IPS-NIHi7 (cell line): ENCODE results near the gene POTEF.
"Not testable (repeated sequence)": the region's sequence is repeated elsewhere in the genome, so short reads cannot be mapped to it uniquely, and the experiment has no call there.

Source experiments
- DNase-seq: peaks from one replicate; pipeline ENCODE4 v3.0.0; 2012; ENCODE audit warnings: mixed read lengths; ENCODE audit errors: extremely low spot score

POTEF gene

DNA sequence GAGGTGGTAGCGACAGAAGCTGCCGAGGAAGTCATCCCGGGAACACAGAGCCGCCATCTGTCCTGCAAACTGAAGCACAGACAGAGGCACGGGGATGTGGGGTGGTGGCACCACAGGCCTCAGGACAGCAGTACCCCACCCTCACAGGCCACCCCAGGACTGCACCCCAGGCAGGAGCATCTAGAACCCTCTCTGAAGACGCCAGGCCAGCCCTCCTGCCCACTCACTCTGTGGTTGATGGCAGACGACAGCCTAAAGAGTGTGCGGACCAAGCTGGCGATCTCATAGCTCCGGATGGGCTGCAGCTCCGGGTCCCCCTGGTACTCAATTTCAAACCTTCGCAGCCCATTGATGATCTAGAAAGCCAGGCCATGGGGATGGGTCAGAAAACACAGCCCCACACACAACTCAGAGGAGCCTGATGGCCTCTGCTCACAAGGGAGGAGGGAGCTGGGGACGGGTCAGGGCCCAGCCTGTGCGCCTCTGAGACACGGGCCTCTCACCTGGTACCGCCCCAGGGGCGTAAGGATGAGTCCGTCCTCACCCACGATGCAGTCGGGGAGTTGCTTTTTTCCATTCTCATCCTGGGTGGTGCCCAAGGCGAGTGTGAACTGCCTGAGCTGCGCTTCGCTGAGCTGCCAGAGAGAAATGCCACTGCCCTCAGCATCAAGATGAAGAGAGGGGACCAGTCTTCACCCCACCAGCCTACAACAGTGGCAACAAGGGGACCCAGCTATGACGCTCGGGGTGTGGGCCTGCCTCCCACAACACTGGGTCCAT lies 24.0 kb upstream of the POTEF start:
- DNase-seq: no peak

DNA sequence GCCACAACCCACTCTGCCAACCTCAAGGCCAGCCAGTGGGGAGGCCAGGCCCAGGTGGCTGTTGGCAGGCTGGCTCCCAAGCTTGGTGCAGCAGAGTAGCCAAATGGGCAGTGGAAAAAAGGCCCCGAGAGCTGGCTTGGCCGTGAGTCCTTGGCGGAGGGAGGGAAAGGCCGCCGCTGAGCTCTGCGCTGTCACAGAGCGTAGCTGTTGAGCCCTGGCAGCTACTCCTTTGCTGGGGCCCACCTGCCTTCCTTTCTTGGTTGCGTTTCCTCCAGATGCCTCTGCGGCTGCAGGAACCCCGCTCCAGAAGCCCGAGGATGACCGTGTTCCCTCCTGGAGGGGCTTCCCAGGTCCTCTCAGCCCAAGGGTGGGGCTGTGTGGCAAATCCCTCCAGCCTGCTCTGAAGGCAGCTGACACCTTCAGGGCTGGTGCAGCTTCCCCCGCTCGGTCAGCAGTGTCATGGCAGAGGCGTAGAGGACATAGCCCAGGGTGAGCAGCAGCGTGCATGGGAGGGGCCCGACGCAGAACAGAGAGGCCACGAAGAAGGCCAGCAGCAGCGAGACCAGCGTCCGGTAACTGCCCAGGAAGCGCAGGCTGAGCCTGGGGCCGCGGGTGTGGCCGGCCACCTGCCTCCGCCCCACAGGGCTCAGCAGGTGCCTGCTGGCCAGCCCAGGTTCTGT lies 23.3 kb upstream of the POTEF start:
- not testable (repeated sequence) for DNase-seq

DNA sequence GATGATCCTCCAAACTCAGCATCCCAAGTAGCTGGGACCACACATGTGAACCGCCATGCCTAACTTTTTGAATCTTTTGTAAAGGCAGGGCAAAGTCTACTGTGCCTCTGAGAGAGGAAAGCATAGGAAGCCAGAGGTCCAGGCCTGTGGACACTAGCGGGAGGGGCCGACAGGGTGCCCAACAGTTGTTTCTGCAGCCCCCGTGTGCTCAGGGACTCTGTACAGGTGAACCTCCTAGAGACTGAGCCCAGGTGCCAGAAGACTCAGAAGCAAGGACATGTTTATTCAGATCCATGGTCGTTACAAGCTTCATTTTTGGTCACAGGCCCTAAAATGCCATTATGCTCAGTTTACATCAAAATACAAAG lies 22.1 kb upstream of the POTEF start:
- DNase-seq: not testable (repeated sequence)

DNA sequence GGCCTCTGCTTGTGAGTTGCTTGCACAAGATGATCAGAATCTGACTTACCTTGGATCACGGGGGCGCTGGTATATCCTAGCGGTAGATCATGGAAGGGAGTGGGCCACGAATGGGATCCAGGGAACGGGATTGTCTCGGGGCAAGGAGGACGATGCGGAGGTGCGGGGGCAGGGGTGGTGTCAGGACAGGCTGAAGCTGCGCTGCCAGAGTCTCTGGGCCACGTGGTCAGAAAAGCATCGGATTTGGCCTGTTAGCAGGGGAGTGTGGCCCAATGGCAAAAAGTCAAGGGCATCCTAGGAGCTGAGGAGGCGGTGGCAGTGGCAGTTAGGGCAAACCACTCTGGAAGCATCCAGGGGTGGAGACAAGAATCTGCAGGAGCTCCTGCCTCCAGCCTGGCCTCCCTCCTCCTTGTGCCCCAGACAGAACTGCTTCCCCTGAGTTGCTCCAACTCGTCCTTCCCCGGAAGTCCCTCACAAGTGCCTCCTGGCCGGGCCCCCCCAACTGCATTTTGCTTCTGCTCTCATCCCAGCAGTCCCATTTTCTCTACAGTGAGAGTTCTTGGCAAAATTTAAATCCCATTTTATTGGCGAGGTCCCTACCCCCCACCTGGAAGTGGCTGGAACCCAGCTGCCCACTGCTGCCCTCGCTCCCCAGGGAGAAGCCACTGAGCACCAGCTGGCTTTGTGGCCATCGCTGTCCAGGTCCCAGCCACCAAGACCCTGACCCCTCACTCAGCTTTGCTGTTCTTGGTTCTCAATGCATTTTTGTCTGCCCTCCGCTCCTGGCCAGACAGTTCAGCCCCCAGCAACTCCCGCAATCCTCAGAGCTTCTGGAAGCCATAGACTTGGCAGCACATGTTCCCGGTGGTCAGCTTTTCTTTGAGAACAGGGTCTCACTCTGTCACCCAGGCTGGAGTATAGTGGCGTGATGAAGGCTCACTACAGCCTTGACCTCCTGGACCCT lies 21.4 kb upstream of the POTEF start:
- DNase-seq: no peak

DNA sequence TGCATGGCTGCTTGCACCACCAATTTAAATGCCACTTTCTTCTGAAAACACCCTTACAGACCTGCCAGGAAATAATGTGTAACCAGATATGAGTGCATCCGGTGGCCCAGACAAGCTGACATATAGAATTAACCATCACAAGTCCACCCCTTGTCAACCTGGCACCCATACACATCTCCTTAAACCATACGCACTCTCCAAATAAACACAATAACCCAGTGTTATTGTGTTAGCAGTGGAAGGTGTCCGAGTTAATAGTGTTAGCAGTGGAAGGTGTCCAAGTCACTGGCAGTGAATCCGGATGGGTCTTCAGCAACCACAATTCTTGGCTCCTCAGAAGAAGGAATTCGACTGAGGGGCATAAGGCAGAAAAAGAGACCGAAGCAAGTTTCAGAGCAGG lies 19.5 kb upstream of the POTEF start:
- DNase-seq: not testable (repeated sequence)

DNA sequence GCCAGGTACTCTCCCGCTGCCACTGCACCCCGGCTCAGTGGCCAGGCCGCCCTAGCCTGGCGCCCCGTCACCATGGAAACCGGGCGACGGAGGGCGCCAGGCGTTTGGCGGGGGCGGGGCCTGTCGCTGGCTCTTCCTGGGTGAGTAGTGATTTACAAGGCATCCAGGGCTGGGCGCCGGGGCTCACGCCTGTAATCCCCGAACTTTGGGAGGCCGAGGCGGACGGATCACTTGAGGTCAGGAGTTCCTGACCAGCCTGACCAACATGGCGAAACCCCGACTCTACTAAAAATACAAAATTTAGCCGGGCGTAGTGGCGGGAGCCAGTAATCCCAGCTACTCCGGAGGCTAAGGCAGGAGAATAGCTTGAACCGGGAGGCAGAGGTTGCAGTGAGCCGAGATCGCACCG lies 16.0 kb upstream of the POTEF start, which contains the start of gene CCDC74B:
Gene CCDC74B, minus strand, starts transcription at position 107 of the 409 bp plus-strand sequence. CDS start 116 bp downstream, outside the sequence.
- not testable (repeated sequence) for DNase-seq

DNA sequence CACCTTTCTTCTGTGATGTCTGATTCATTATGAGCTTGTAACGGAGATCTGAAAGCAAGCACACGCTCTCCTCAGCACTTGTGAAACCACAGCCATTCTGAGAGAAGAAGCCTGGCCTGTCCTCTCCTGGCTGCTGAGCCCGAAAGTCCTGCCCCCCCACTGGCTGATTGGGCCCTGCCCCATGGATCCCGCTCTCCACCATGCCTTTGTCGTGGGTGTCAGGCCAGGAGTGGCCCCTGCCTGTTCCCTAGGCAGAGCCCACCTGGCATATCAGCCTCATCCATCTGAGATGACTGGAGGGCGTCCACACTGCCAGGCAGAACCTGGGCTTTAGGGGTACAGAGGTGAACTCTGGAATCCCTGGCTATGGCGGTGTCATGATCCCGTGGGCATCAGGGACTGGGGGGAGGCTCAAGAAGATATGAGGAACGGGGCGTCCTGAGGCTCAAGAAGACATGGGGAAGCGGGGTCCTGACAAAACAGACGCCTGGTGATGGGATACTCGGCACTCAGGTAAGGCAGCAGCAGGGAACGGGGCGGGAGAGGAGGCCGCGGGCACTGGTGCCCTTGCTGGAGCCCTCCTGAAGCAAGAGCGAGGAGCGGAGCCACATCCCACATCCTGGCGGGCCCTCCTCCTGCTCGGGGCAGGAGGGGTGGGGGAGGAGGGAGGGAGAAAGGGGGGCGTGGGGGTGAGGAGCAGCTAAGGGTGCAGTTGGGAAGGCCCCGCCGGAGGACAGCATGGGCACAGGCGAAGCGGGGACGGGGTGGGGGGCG lies 14.4 kb upstream of the POTEF start:
- not testable (repeated sequence) for DNase-seq

DNA sequence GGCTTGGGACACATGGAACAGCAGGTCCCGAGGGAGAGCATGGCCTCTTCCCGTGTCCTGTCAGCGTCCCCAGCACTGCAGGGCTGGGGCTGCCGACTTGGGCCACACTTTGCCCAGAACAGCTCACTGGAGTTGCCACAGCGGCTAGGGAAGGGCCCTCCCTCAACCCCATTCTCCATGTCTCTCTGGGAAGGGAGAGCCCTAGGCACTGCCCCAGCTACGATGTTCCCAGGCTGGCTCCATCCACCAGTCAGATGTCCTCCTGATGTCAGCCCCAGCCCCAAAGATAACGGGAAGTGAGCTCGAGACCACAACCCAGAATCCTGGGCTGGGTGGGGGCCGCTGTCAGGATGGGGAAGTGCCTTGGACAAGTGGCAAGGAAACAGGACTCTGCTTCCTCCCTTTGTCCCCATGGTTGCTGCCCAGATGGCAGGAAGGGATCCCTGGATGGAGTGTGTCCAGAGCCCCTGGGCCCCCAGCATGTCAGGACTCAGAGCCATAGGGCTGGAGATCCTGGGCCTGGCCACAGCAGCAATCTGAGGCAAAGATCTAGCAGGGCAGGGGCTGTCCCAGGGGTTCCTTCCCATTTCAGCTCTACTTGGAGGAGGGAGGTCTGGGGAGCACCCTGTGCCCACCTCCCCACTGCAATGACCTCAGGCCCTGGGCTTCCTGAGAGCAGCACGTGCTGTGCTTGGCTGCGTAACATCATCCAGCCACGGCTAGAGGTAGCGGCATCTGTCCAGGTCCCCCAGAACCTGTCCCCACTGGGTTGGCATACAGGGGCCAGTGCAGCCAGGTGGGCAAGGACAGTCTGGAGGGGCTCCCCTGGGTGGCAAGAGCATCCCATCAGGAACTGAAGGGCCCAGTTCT lies 13.6 kb upstream of the POTEF start:
- DNase-seq: not testable (repeated sequence)

DNA sequence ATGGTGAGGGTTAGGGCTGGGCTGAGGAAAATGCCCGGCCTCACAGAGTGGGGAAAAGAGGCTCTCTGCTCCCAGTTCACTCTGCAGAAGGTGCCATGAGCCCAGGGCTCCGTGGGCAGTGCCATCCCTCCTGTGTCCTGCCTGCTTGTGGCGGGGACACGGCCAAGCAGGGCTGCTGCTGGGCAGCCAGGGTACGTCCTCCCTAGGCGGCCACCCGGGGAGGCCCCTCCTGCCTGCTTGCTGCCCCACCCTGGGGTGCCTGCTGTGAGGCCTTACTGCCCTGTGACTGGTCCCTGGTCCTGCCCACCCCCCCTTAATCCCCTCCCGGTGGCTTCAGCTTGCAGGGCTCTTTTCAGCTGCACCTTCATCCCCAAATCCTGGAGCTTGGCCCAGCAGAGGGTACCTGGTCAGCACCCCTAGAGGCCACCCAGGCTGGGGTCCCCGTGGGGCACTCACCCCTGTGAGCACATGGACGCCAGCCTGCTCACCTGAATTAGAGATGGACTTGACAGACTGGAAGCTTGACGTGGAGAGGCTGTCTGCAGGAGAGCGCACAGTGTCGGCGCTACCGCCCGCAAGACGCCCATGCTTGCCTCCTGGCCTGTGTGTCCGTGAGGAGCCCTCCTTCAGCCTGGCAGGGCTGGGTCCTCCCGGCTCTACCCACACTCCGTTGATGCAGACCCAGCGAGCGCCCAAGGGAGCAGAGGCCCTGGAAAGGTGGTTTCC lies 12.8 kb upstream of the POTEF start:
- DNase-seq: not testable (repeated sequence)

DNA sequence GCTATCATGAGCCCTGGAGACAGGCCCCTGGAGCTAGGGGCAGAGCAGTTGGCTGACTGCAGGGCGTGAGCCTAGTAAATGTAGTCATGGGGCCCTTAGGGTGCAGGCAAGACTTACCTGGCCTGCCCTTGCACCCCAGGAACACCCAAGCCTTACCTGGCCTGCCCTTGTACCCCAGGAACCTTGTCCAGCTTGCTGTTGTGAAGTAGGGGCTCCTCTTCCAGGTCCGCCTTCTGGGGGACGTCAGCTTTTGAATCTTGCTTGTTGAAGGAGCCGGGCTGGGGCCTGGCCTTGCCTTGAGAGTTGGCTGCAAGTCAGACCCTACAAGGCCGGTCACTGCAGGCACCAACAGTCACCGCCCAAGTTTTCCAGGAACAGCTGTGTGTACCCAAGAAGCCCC lies 12.0 kb upstream of the POTEF start:
- DNase-seq: not testable (repeated sequence)

DNA sequence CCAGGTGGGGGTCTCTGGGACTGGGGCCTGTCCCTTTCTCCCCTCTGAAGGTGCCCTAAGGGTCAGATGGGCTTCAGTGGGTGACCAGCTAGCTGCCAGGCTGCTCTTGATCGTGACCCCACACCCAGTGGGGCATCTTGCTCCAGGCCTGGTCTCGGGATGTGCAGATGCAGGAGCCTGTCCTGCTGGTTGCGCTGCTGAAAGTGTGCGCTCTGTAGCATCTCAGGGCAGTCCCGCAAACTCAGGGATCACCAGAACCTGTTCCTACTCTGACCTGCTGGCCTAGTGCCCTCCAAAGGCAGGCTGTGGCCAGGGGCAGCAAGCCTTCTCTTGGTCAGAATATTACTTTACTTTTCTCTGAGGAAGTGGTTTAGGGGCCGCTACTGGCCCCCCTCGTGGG lies 11.5 kb upstream of the POTEF start:
- not testable (repeated sequence) for DNase-seq

DNA sequence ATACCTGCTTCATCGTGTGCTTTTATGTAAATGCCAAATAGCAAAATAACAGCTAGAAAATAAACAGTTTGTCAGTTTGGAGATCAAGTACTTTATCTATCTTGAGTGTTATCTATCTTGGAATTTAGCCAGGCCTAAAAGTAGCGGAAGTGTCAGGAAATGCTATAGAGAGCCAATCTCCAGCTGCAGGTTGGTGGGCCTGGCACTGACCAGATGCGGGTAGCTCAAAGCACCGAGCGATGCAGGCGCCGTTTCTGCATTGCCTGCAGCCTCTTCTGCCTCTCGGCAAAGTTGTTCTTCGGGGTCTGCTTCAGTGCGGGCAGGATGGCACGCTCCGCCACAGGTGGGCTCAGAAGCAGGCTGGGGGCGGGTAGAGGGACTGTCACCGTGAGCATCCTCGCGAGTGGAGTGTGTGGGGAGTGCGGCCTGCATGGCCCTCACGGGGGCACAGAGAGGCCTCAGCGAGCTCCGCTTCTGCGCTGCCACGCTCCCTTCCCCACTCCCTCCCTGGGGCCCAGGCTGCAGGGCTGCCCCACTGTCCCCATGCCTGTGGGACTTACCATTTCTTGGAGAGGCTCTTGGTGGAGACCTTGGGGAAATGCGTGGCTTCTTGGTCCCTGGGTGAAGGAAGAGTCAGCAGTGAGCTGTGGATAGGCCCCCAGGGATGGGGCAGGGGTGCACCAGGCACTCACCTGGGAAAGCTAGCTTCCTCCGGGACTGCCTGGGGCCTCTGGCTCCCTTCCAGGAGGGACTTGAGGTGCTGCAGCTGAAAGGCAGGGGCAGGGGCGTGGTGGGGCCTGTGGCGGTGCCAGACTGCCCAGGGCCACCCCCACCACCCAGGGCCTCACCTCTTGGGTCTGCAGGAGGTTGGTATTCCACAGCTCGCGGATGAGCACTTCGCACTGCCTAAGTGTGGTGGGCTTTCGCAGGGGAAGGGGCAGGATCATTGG lies 10.6 kb upstream of the POTEF start:
- DNase-seq: not testable (repeated sequence)

DNA sequence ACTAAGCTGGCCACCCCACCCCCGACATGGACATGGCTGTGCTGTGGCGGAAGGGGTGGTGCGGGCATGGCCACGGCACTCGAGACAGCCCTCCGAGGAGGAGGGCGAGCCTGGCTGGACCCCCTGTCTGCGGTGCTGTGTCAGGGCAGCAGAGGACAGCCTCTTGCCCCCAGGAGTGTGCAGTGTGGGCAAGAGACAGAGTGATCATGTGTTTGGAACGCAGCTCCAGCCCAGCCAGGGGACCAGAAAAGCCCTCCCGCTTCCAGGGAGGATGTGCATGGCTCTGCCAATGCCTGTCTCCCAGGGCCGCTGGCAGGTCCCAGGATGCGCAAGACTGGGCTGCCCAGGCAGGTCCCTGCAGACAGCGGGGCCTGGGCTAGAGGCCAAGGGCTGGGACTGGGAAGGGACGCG lies 9.8 kb upstream of the POTEF start:
- DNase-seq: not testable (repeated sequence)

DNA sequence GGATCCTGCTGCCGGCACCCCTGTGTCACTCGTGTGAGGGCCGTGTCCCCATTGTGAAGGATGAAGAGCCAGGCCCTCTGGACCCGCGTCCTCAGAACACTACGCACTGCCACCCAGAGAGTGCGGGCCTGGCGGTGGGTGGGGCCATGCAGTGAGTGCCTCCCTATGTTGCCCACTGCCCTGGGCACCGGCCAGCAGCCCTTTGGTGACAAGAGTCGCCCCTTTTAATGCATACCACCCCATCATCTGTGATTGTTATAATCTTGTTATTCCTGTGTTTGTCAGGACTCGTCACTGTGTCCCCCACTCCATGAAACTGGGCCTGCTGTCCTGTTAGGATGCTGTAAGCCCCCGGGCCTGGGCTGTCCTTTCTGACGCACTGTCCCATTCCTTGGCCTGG lies 9.3 kb upstream of the POTEF start:
- DNase-seq: not testable (repeated sequence)

DNA sequence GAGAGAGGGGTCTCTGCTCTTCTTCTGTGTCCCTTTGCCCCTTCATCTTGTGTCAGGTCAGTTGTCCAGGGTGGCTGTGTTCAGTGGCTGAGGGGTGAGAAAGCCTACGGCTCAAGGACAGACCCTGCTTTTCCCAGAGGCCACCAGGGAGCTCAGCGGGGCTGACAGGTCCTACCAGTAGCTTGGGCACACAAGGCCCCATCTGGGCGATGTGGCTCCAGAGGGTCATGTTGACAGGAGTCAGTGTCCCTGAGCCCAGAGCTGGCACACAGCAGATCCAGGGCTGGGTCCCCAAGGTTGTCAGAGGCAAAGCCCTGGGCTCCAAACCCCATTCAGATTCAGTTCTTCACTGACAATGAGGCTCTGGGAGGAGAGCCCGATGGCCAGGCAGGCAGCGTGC lies 8.1 kb upstream of the POTEF start:
- DNase-seq: not testable (repeated sequence)

DNA sequence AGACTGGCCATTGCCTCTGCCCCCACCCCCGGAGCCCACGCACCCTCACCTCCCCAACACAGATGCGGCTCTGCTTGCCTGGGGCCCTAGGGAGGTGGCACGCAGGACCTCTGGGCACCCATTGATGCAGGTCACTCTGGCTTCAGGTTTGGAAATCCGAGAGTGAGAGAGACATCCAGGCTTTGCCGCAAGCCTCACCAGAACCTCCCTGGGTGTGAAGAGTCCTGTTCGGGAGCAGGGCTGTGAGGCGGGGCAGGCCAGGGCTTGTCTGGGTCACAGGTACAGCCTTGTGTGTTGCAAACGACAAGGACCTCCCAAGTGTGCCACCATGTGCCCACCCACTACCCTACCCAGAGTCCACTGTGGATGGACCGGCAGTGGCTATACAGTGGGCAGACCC lies 7.5 kb upstream of the POTEF start:
- DNase-seq: not testable (repeated sequence)

DNA sequence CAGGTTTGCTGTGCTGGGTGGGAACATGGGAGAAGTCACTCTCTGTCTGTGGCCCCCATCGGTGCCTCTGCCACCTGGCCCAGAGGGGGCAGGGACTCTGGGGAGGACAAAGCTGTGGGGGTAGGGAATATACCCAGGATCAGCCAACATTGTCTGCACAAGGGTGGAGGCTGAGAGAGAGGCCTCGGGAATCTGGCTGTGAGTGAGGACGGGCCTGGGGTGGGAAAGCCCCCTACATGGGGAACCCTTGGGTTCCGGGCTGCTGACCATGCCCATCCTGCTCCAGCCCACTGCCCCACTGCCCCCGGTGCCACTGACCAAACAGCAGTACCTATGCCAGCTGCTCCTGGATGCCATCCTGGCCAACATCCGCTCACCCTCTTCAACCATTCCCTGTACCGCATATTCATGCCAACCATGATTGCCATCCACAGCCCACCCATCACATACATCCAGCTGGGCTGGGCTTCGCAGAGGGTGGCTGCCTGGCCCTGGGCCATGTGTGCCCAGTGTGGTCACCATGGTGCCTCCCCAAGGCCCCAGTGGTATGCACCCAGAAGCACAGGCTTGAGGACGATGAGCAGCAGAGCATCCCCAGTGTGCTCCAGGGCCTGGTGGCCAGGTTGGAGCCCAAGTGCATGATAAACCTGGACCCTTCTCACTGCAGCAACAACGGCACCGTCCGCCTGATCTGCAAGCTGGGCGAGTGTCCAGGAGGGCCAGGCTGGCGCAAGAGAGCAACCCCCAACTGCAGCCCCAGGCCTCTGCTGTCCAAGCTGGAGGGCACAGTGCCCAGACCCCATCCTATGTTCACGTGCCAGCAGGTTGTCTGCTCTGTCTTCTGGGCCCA lies 6.9 kb upstream of the POTEF start:
- DNase-seq: no peak
